HL-60 (cell line): ENCODE data around the gene TPO.

ENCODE experiments used
- CTCF ChIP-seq: IDR thresholded peaks from one replicate; pipeline ENCODE4 v1.5.1; 2011; ENCODE audit warnings: low read length, control low read depth, inconsistent platforms; ENCODE audit not compliant: insufficient read depth
- GABPA ChIP-seq: IDR thresholded peaks from 2 replicates; pipeline ENCODE4 v1.6.1; 2012; ENCODE audit warnings: low read depth

- TF ChIP-seq CTCF, result no peak
- TF ChIP-seq GABPA, result no peak
Measured at GRCh38 chr2:1552611-1553010, 139.3 kb downstream of the TPO start.
